ENCODE data around the gene KLHDC10.

The KLHDC10 gene

DNA sequence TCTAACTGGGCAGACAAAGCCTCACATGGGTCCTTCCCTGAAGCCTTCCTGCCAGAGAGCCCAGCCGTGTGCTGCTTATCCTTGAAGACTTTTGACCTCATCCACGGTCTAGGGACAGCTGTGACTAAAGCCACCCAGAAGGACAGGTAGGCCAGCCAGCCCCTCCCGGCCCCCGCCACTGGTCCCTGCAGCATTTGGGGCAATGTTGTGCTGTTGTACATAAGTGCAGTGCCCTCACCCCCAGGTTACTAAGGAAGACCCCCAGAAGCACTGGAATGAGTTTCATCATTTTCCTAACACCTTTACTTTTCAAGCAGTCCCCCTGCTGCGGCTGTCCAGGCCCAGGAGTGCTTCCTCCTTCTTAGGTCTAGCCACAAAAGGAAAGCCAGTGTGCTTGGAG lies 91.9 kb downstream of the KLHDC10 start:
- no peaks in the 10 kb centered on the region for H4K20me1 ChIP-seq (ENCODE audit: insufficient read depth, low read length)
- H3K79me2 ChIP-seq (ENCODE audit: low read length), result no peaks in the 10 kb centered on the region
- H3K27me3 ChIP-seq (ENCODE audit: low read depth, low read length), result no peaks in the 10 kb centered on the region
- H3K4me2 ChIP-seq (ENCODE audit: low read length), result no peak overlapping the region
- peaks cover 45% of the 10 kb centered on the region for H3K36me3 ChIP-seq (replicated peaks; ENCODE audit: low read depth, low read length)
- no peaks in the 10 kb centered on the region for H3K9me3 ChIP-seq (ENCODE audit: insufficient read depth, low read length)
- no peak overlapping the region for H3K9ac ChIP-seq (ENCODE audit: low read length)
- TF ChIP-seq, protein P1, sequence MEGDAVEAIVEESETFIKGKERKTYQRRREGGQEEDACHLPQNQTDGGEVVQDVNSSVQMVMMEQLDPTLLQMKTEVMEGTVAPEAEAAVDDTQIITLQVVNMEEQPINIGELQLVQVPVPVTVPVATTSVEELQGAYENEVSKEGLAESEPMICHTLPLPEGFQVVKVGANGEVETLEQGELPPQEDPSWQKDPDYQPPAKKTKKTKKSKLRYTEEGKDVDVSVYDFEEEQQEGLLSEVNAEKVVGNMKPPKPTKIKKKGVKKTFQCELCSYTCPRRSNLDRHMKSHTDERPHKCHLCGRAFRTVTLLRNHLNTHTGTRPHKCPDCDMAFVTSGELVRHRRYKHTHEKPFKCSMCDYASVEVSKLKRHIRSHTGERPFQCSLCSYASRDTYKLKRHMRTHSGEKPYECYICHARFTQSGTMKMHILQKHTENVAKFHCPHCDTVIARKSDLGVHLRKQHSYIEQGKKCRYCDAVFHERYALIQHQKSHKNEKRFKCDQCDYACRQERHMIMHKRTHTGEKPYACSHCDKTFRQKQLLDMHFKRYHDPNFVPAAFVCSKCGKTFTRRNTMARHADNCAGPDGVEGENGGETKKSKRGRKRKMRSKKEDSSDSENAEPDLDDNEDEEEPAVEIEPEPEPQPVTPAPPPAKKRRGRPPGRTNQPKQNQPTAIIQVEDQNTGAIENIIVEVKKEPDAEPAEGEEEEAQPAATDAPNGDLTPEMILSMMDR (IDR thresholded peaks at IDR 0.05; ENCODE audit: low read depth, low read length), result no peak
- TF ChIP-seq EZH2phosphoT487 (IDR thresholded peaks at IDR 0.05; ENCODE audit: low read depth), result no peak
- H2AFZ ChIP-seq (ENCODE audit: low read depth, low read length), result no peak overlapping the region
- H3K27ac ChIP-seq (ENCODE audit: low read length), result no peak overlapping the region
- no peak overlapping the region for H3K4me3 ChIP-seq (ENCODE audit: low read length)
- no peaks in the 10 kb centered on the region for H3K4me1 ChIP-seq (ENCODE audit: low read length)

DNA sequence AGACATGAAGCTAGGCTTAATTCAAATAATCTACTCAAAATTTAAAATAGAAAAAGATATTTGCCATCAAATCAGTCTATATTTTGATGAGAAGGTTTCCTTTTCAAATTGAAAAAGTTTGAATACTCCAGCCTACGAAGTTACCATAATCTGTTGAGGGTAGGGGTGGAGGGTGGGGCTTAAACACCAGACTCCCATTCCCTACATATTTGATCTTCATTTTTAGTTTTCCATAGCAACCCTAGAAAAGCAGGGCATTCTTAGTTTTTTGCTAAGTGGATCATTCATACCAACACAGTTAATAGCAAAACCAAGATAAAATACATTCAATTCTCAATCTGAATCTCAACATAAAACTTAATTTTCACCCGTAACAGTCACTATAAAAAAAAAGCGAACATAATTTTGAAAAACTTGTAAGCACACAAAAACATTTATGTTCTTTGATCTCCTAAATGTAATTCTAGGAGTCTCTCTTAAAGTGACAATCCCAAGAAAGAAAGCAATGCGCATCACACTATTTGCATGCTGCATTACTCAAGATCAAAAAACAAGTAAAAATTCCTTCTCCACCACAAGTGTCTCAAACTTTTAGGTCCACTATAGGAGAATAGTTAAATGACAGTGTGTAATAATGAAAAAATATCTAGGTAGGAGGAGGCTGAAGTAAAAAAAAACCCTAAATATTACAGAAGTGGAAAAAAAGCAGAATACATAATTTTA lies 104.1 kb downstream of the KLHDC10 start:
- H3K27me3 ChIP-seq (ENCODE audit: low read depth, low read length), result no peaks in the 10 kb centered on the region
- H3K27ac ChIP-seq (ENCODE audit: low read length), result no peak overlapping the region
- H2AFZ ChIP-seq (ENCODE audit: low read depth, low read length), result no peak overlapping the region
- no peak overlapping the region for H3K9ac ChIP-seq (ENCODE audit: low read length)
- H3K4me3 ChIP-seq (ENCODE audit: low read length), result no peak overlapping the region
- H3K9me3 ChIP-seq (ENCODE audit: insufficient read depth, low read length), result no peaks in the 10 kb centered on the region
- no peaks in the 10 kb centered on the region for H3K4me1 ChIP-seq (ENCODE audit: low read length)
- H4K20me1 ChIP-seq (ENCODE audit: insufficient read depth, low read length), result no peaks in the 10 kb centered on the region
- peaks cover 28% of the 10 kb centered on the region for H3K36me3 ChIP-seq (replicated peaks; ENCODE audit: low read depth, low read length)
- TF ChIP-seq EZH2phosphoT487 (IDR thresholded peaks at IDR 0.05; ENCODE audit: low read depth), result no peak
- TF ChIP-seq, protein P1 (IDR thresholded peaks at IDR 0.05; ENCODE audit: low read depth, low read length), result no peak
- no peaks in the 10 kb centered on the region for H3K79me2 ChIP-seq (ENCODE audit: low read length)
- H3K4me2 ChIP-seq (ENCODE audit: low read length), result no peak overlapping the region

DNA sequence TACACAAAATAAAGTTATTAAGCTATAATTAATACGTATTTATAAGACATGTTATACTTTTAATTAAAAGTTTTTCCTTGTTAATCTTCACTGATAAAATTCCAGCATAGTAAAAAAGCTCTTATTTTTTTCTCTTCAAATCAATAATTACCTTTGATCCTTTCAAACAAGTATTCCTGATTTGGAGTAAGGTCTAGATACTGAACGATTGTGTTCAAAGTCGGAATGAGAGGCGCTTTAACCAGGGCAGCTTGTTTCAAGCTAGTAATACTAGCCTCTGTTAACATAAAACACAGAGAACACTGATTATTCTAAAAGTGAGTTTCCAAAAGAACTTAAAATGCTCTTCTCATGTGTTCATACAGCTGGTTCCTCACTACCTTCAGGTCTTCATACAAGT lies 107.9 kb downstream of the KLHDC10 start:
- Histone ChIP-seq H2AFZ (ENCODE audit: low read depth, low read length) (no peak overlapping the region), H3K36me3 (replicated peaks; ENCODE audit: low read depth, low read length) (peaks cover 29% of the 10 kb centered on the region), H3K9me3 (ENCODE audit: insufficient read depth, low read length) (no peaks in the 10 kb centered on the region), H3K4me2 (ENCODE audit: low read length) (no peak overlapping the region), H3K9ac (ENCODE audit: low read length) (no peak overlapping the region), H3K4me3 (ENCODE audit: low read length) (no peak overlapping the region), H4K20me1 (ENCODE audit: insufficient read depth, low read length) (no peaks in the 10 kb centered on the region), H3K27me3 (ENCODE audit: low read depth, low read length) (no peaks in the 10 kb centered on the region), H3K4me1 (ENCODE audit: low read length) (peaks cover 15% of the 10 kb centered on the region), H3K27ac (ENCODE audit: low read length) (no peak overlapping the region), H3K79me2 (ENCODE audit: low read length) (no peaks in the 10 kb centered on the region)
- TF ChIP-seq, protein P1 (IDR thresholded peaks at IDR 0.05; ENCODE audit: low read depth, low read length), result no peak
- TF ChIP-seq EZH2phosphoT487 (IDR thresholded peaks at IDR 0.05; ENCODE audit: low read depth), result no peak

DNA sequence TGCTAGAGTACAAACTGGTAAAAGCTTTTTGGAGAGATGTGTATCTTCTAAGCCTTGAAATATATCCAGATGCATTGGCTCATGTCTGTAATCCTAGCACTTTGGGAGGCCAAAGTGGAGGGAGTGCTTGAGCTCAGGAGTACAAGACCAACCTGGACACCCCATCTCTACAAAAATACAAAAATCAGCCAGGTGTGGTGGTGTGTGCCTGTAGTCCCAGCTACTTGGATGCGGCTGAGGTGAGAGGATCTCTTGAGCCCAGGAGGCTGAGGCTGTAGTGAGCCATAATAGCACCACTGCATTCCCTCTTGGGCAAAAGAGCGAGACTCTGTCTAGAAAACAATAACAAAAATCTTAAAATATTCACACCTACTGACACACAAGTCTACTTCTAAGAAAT lies 109.3 kb downstream of the KLHDC10 start:
- Histone ChIP-seq H3K27me3 (ENCODE audit: low read depth, low read length) (no peaks in the 10 kb centered on the region), H3K9me3 (ENCODE audit: insufficient read depth, low read length) (no peaks in the 10 kb centered on the region), H3K4me1 (ENCODE audit: low read length) (peaks cover 24% of the 10 kb centered on the region), H4K20me1 (ENCODE audit: insufficient read depth, low read length) (no peaks in the 10 kb centered on the region), H3K9ac (ENCODE audit: low read length) (no peak overlapping the region), H3K4me2 (ENCODE audit: low read length) (no peak overlapping the region), H3K4me3 (ENCODE audit: low read length) (no peak overlapping the region), H2AFZ (ENCODE audit: low read depth, low read length) (no peak overlapping the region), H3K79me2 (ENCODE audit: low read length) (no peaks in the 10 kb centered on the region), H3K36me3 (replicated peaks; ENCODE audit: low read depth, low read length) (peaks cover 25% of the 10 kb centered on the region), H3K27ac (ENCODE audit: low read length) (no peak overlapping the region)
- no peak for TF ChIP-seq EZH2phosphoT487 (IDR thresholded peaks at IDR 0.05; ENCODE audit: low read depth)
- TF ChIP-seq, protein P1 (IDR thresholded peaks at IDR 0.05; ENCODE audit: low read depth, low read length), result no peak
